Astrocyte (in vitro differentiated cells and primary cell): ENCODE results near the gene METTL23.

Experiments
- CTCF ChIP-seq: IDR thresholded peaks from 2 replicates; pipeline ENCODE4 v1.5.1; 2011; ENCODE audit warnings: low read depth, mild to moderate bottlenecking, inconsistent platforms, low read length, moderate library complexity; ENCODE audit not compliant: insufficient read depth
- EZH2 ChIP-seq: IDR thresholded peaks from 2 replicates; pipeline ENCODE4 v1.6.1; 2012; ENCODE audit warnings: mild to moderate bottlenecking, low read length, inconsistent platforms; ENCODE audit not compliant: insufficient read depth

- TF ChIP-seq CTCF (no peak), EZH2 (no peak)
Observed at GRCh38 chr17:76702941-76703637, 23.6 kb upstream of the METTL23 start.
